H1 (cell line): Measurements from ENCODE around the gene GALNTL6. TPM values are rescaled to one million over a fixed set of nuclear protein-coding genes. Genes with fewer than 3 reads are reported as not detected.

ENCODE experiments used
- CTCF ChIA-PET: fragments of 300-600 bp; sonication (Branson Sonifier 250); formaldehyde crosslinking; loops from one replicate; lab custom pipeline; 2021; ENCODE audit not compliant: partially characterized antibody; lab: Charles Lee
- POLR2A ChIA-PET: fragments of 300-600 bp; sonication (Branson Sonifier 250); formaldehyde crosslinking; loops from one replicate; lab custom pipeline; 2021; ENCODE audit warnings: inconsistent platforms; ENCODE audit not compliant: partially characterized antibody; lab: Charles Lee
- DNase-seq, 2 experiments: peaks; one replicate each; pipeline versions ENCODE4 v3.0.0 to v3.0.0-alpha.2; 2010 to 2022; ENCODE audit warnings: low spot score in 2 of 2, low read depth in 1 of 2, mixed read lengths in 1 of 2
- FAIRE-seq: peaks from 2 replicates; lab custom pipeline; 2011; peaks lifted over from hg19 to GRCh38; lab: Jason Lieb, UNC
- H2AFZ ChIP-seq: 2 replicates; pipeline ENCODE4 v1.8.1; 2012; ENCODE audit warnings: low read length, inconsistent platforms
- H2AK5ac ChIP-seq: 2 replicates; pipeline ENCODE4 v1.6.1; 2013; ENCODE audit warnings: low read depth, low read length
- H2BK120ac ChIP-seq: replicated peaks from 2 replicates; pipeline ENCODE3; 2013; ENCODE audit warnings: low read depth, low read length, inconsistent platforms
- H2BK12ac ChIP-seq: 2 replicates; pipeline ENCODE4 v1.6.1; 2013; ENCODE audit warnings: low read depth, low read length
- H2BK15ac ChIP-seq: 2 replicates; pipeline ENCODE4 v1.6.1; 2013; ENCODE audit warnings: low read length
- H2BK20ac ChIP-seq: 2 replicates; pipeline ENCODE4 v1.6.1; 2013; ENCODE audit warnings: low read length
- H2BK5ac ChIP-seq: 2 replicates; pipeline ENCODE4 v1.6.1; 2013; ENCODE audit warnings: low read depth, low read length
- H3K14ac ChIP-seq: 2 replicates; pipeline ENCODE4 v1.6.1; 2013; ENCODE audit warnings: inconsistent platforms; ENCODE audit not compliant: insufficient read length
- H3K18ac ChIP-seq: 2 replicates; pipeline ENCODE4 v1.6.1; 2013; ENCODE audit warnings: low read length; ENCODE audit errors: extremely low read depth
- H3K23ac ChIP-seq: 2 replicates; pipeline ENCODE4 v1.6.1; 2013; ENCODE audit warnings: inconsistent platforms; ENCODE audit not compliant: insufficient read length
- H3K23me2 ChIP-seq: 2 replicates; pipeline ENCODE4 v1.6.1; 2013; ENCODE audit warnings: low read depth, low read length
- H3K27ac ChIP-seq: 2 replicates; pipeline ENCODE4 v1.6.1; 2011; ENCODE audit warnings: low read depth, low read length, inconsistent platforms
- H3K27me3 ChIP-seq, 4 experiments: replicated peaks in 1 of 4; 1 replicate in 1 of 4; 2 replicates in 3 of 4; pipeline versions ENCODE4 v1.6.1 to v1.8.1; 2011 to 2013; ENCODE audit warnings: low read length in 3 of 4, mild to moderate bottlenecking in 3 of 4, inconsistent platforms in 2 of 4, mixed read lengths in 2 of 4, moderate library complexity in 1 of 4; ENCODE audit not compliant: control insufficient read depth in 3 of 4, insufficient read depth in 3 of 4; ENCODE audit errors: extremely low read depth in 1 of 4
- H3K36me3 ChIP-seq, 4 experiments: 2 replicates each; pipeline versions ENCODE4 v1.6.1 to v1.8.1; 2011 to 2013; ENCODE audit warnings: mild to moderate bottlenecking in 4 of 4, low read length in 3 of 4, moderate library complexity in 2 of 4, control low read depth in 1 of 4, inconsistent platforms in 1 of 4; ENCODE audit not compliant: insufficient read depth in 4 of 4, control insufficient read depth in 2 of 4
- H3K4ac ChIP-seq: replicated peaks from 2 replicates; pipeline ENCODE3; 2013; ENCODE audit warnings: low read length, low read depth, mixed read lengths, inconsistent platforms; ENCODE audit not compliant: insufficient read length
- H3K4me1 ChIP-seq, 4 experiments: replicated peaks in 1 of 4; 1 replicate in 1 of 4; 2 replicates in 3 of 4; pipeline versions ENCODE4 v1.6.1 to v1.8.1; 2011 to 2013; ENCODE audit warnings: low read length in 3 of 4, inconsistent platforms in 2 of 4, mixed read lengths in 1 of 4; ENCODE audit not compliant: insufficient read depth in 4 of 4, control insufficient read depth in 3 of 4
- H3K4me2 ChIP-seq, 2 experiments: 2 replicates each; pipeline versions ENCODE4 v1.6.1 to v1.8.1; 2011 to 2013; ENCODE audit warnings: low read depth in 2 of 2, low read length in 2 of 2, control low read depth in 1 of 2, inconsistent platforms in 1 of 2, mild to moderate bottlenecking in 1 of 2; ENCODE audit not compliant: insufficient read depth in 1 of 2
- H3K4me3 ChIP-seq, 4 experiments: fragments of 200-600, 300-600 bp in 1 of 4; sonication (generic), shearing (Covaris generic), sonication (Bioruptor Twin) in 1 of 4; 2 replicates each; pipeline versions ENCODE4 v1.5.1 to v1.8.1; 2011 to 2016; ENCODE audit warnings: low read length in 4 of 4, low read depth in 3 of 4, control low read depth in 2 of 4, inconsistent platforms in 2 of 4, mild to moderate bottlenecking in 2 of 4, mixed read lengths in 1 of 4, moderate library complexity in 1 of 4; ENCODE audit not compliant: insufficient read depth in 2 of 4; ENCODE audit errors: extremely low read depth in 1 of 4
- H3K56ac ChIP-seq: replicated peaks from 2 replicates; pipeline ENCODE3; 2013; ENCODE audit warnings: low read depth, mild to moderate bottlenecking, mixed read lengths, low read length, inconsistent platforms; ENCODE audit not compliant: insufficient read length
- H3K79me1 ChIP-seq: 2 replicates; pipeline ENCODE4 v1.6.1; 2013; ENCODE audit warnings: low read depth, low read length, control low read depth
- H3K79me2 ChIP-seq, 2 experiments: 2 replicates each; pipeline versions ENCODE4 v1.6.1 to v1.8.1; 2012 to 2013; ENCODE audit warnings: low read length in 2 of 2, mild to moderate bottlenecking in 2 of 2, inconsistent platforms in 1 of 2; ENCODE audit not compliant: insufficient read depth in 2 of 2, control insufficient read depth in 1 of 2
- H3K9ac ChIP-seq, 4 experiments: replicated peaks in 1 of 4; 1 replicate in 1 of 4; 2 replicates in 3 of 4; pipeline versions ENCODE4 v1.6.1 to v1.8.1; 2011 to 2013; ENCODE audit warnings: low read depth in 3 of 4, low read length in 3 of 4, control low read depth in 2 of 4, mild to moderate bottlenecking in 2 of 4, moderate library complexity in 2 of 4, inconsistent platforms in 1 of 4; ENCODE audit errors: extremely low read depth in 1 of 4
- H3K9me3 ChIP-seq, 2 experiments: 2 replicates each; pipeline versions ENCODE4 v1.6.1 to v1.8.1; 2012 to 2013; ENCODE audit warnings: mild to moderate bottlenecking in 2 of 2, moderate library complexity in 2 of 2, control low read depth in 1 of 2, inconsistent platforms in 1 of 2, low read depth in 1 of 2, low read length in 1 of 2, mixed read lengths in 1 of 2; ENCODE audit not compliant: insufficient read depth in 2 of 2
- H4K20me1 ChIP-seq, 2 experiments: replicated peaks in 1 of 2; 2 replicates each; pipeline versions ENCODE3 to v1.8.1; 2011 to 2013; ENCODE audit warnings: inconsistent platforms in 2 of 2, low read length in 2 of 2, mild to moderate bottlenecking in 1 of 2; ENCODE audit not compliant: insufficient read depth in 2 of 2, control insufficient read depth in 1 of 2
- H4K5ac ChIP-seq: 2 replicates; pipeline ENCODE4 v1.6.1; 2013; ENCODE audit warnings: low read length, low read depth, mixed read lengths, inconsistent platforms; ENCODE audit not compliant: insufficient read length
- H4K8ac ChIP-seq: 2 replicates; pipeline ENCODE4 v1.8.0; 2013; ENCODE audit warnings: mild to moderate bottlenecking, moderate library complexity, low read length, inconsistent platforms; ENCODE audit not compliant: insufficient read depth; ENCODE audit errors: extremely low read depth
- H4K91ac ChIP-seq: replicated peaks from 2 replicates; pipeline ENCODE3; 2013; ENCODE audit warnings: low read length, mixed read lengths, inconsistent platforms; ENCODE audit not compliant: insufficient read length
- ASH2L ChIP-seq: fragments of 200-600, 300-600 bp; sonication (generic); IDR thresholded peaks from one replicate; pipeline ENCODE4 v1.7.1; 2017; ENCODE audit warnings: low read length
- CREB1 ChIP-seq: IDR thresholded peaks from 2 replicates; pipeline ENCODE4 v1.6.1; 2012; ENCODE audit warnings: inconsistent platforms
- CTBP2 ChIP-seq: IDR thresholded peaks from 2 replicates; pipeline ENCODE4 v1.7.0; 2011; ENCODE audit warnings: borderline replicate concordance, mild to moderate bottlenecking, moderate library complexity, mixed read lengths, low read length; ENCODE audit not compliant: insufficient read depth, insufficient read length
- MAFK ChIP-seq: IDR thresholded peaks from 2 replicates; pipeline ENCODE4 v1.6.1; 2012; ENCODE audit warnings: low read depth, mild to moderate bottlenecking, improper control_type of control experiment, low read length
- NRF1 ChIP-seq: IDR thresholded peaks from 2 replicates; pipeline ENCODE4 v1.6.1; 2011; ENCODE audit warnings: mild to moderate bottlenecking, low read depth, low read length, improper control_type of control experiment
- POLR2AphosphoS5 ChIP-seq: IDR thresholded peaks from 2 replicates; pipeline ENCODE4 v1.6.1; 2011; ENCODE audit warnings: low read depth, low read length
- RAD21 ChIP-seq, 2 experiments: IDR thresholded peaks in 1 of 2; conservative IDR thresholded peaks in 1 of 2; 2 replicates each; pipeline ENCODE4 v1.6.1; 2011; ENCODE audit warnings: low read depth in 2 of 2, low read length in 2 of 2, improper control_type of control experiment in 1 of 2, inconsistent platforms in 1 of 2, mild to moderate bottlenecking in 1 of 2, moderate library complexity in 1 of 2
- SP2 ChIP-seq: IDR thresholded peaks from 2 replicates; pipeline ENCODE4 v1.6.1; 2012; ENCODE audit warnings: mild to moderate bottlenecking, low read length, inconsistent platforms
- TEAD4 ChIP-seq: IDR thresholded peaks from 2 replicates; pipeline ENCODE4 v1.6.1; 2012; ENCODE audit warnings: low read depth, low read length, inconsistent platforms, mixed read lengths
- polyA plus RNA-seq, 7 experiments: library from polyadenylated mRNA; depleted of rRNA in 3 of 7; stranded (reverse) in 5 of 7; unstranded in 2 of 7; fragments of >200 nt in 5 of 7; fragments of 200-250 nt in 2 of 7; gene quantifications; 1 replicate in 5 of 7; 2 replicates in 1 of 7; 4 replicates in 1 of 7; pipeline versions ENCODE4 v1.2.1 to v1.2.3, GENCODE V29; 2011 to 2013; ENCODE audit warnings: missing spikeins in 2 of 7, mixed read lengths in 2 of 7
- total RNA-seq: library from RNA; stranded (reverse); fragmentation: NEBNext Ultra II Directional; extraction: Animal tissue kit (Norgen Biotek cat#: 25700); gene quantifications from 2 replicates; pipeline ENCODE4 v1.2.1, GENCODE V29; 2021
- TF ChIP-seq, protein P1 (sequence below), 3 experiments: IDR thresholded peaks; 1 replicate in 2 of 3; 2 replicates in 1 of 3; pipeline versions ENCODE4 v1.5.1 to v1.6.1; 2011; ENCODE audit warnings: low read length in 3 of 3, mild to moderate bottlenecking in 3 of 3, inconsistent platforms in 2 of 3, low read depth in 1 of 3, moderate library complexity in 1 of 3; ENCODE audit not compliant: insufficient read depth in 1 of 3; ENCODE audit errors: control extremely low read depth in 1 of 3
- TF ChIP-seq, protein P2 (sequence below): IDR thresholded peaks from 2 replicates; pipeline ENCODE4 v1.6.1; 2011; ENCODE audit warnings: low read length, improper control_type of control experiment

Gene GALNTL6
- total and polyA plus RNA-seq, 2 of the 8 experiments (the other 6 are each of a cell fraction or from before 2014, with no cell fraction given), result 0.03 to 0.32 TPM

DNA sequence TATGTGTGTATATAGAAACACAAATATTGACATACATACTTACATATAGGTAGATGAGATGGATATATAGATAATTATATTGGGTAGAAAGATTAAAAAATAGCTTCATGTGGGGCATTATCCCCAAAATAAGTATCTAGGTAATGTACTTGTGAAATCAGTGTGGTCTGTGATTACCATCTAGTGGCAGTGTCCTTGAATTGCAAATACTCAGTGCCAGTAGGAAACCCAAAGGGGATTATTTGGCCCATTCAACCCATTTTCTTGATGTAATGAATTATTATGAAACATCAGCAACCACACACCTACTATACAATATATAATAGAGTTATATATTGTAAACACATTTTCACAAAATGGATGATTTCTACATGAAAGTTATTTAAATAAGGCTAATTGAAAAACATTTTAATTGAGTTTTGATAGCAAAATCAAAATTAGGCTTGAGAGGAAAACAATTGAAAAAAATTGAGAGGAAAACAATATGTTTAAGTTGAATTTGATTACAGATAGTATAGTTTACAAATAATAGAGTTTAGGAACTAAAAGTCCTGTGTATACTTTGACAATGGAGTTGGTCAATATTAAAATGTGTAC is 389.4 kb downstream of the GALNTL6 start:
- Histone ChIP-seq H2BK120ac (no peak overlapping the region), H3K23me2 (no peaks in the 10 kb centered on the region), H3K23ac (no peak overlapping the region), H3K4ac (no peak overlapping the region), H4K91ac (no peak overlapping the region), H3K14ac (no peak overlapping the region), H3K36me3 (no peaks in the 10 kb centered on the region), H2AK5ac (no peak overlapping the region), H3K79me2 (no peaks in the 10 kb centered on the region), H3K9me3 (no peaks in the 10 kb centered on the region), H3K4me1 (no peaks in the 10 kb centered on the region), H3K4me3 (no peak overlapping the region), H4K20me1 (no peaks in the 10 kb centered on the region), H2BK12ac (no peak overlapping the region), H2AFZ (no peak overlapping the region), H3K18ac (no peak overlapping the region), H2BK15ac (no peak overlapping the region), H3K9ac (no peak overlapping the region), H4K5ac (no peak overlapping the region), H3K27ac (no peak overlapping the region), H4K8ac (no peak overlapping the region), H3K56ac (no peak overlapping the region), H2BK5ac (no peak overlapping the region), H2BK20ac (no peak overlapping the region), H3K27me3 (no peaks in the 10 kb centered on the region), H3K4me2 (no peak overlapping the region), H3K79me1 (no peaks in the 10 kb centered on the region)
- CTCF ChIA-PET, result interaction anchor here (0.6 to 2.1 kb wide), 15 partner anchors 9 to 1942 kb away, joined by 3 to 16 read pairs (median 4); no protein-coding TSS in a partner anchor
- peak; percentile 28 for FAIRE-seq
- POLR2A ChIA-PET, result no interaction called here
- no peak for DNase-seq
- TF ChIP-seq, protein P1, sequence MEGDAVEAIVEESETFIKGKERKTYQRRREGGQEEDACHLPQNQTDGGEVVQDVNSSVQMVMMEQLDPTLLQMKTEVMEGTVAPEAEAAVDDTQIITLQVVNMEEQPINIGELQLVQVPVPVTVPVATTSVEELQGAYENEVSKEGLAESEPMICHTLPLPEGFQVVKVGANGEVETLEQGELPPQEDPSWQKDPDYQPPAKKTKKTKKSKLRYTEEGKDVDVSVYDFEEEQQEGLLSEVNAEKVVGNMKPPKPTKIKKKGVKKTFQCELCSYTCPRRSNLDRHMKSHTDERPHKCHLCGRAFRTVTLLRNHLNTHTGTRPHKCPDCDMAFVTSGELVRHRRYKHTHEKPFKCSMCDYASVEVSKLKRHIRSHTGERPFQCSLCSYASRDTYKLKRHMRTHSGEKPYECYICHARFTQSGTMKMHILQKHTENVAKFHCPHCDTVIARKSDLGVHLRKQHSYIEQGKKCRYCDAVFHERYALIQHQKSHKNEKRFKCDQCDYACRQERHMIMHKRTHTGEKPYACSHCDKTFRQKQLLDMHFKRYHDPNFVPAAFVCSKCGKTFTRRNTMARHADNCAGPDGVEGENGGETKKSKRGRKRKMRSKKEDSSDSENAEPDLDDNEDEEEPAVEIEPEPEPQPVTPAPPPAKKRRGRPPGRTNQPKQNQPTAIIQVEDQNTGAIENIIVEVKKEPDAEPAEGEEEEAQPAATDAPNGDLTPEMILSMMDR (IDR thresholded peaks at IDR 0.05; ENCODE audit: control extremely low read depth in 1 of 3, insufficient read depth in 1 of 3, low read depth in 1 of 3, low read length in 3 of 3), result peak in 2 of 3 experiments; percentile 59 to 72; a peak in 3 of 4 replicates
- TF ChIP-seq RAD21 (IDR thresholded peaks at IDR 0.05 in 1 of 2, conservative IDR thresholded peaks at IDR 0.05 in 1 of 2; ENCODE audit: low read depth in 2 of 2, low read length in 2 of 2) (peak; percentile 91 to 92), ASH2L (no peak), MAFK (no peak), TEAD4 (no peak), CTBP2 (no peak), NRF1 (no peak), SP2 (no peak), CREB1 (no peak), POLR2AphosphoS5 (no peak)
- TF ChIP-seq, protein P2, sequence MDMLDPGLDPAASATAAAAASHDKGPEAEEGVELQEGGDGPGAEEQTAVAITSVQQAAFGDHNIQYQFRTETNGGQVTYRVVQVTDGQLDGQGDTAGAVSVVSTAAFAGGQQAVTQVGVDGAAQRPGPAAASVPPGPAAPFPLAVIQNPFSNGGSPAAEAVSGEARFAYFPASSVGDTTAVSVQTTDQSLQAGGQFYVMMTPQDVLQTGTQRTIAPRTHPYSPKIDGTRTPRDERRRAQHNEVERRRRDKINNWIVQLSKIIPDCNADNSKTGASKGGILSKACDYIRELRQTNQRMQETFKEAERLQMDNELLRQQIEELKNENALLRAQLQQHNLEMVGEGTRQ, result no peak
